Ovary (tissue), 3 donors: ENCODE measurements around the gene LRTM2.

Experiments used
- CTCF ChIP-seq, 3 donors: fragments of 450-650 bp in 2 of 3; fragments of 200-600 bp in 1 of 3; IDR thresholded peaks; one replicate each; pipeline versions ENCODE4 v1.5.1 to v1.8.0; 2016 to 2022; ENCODE audit warnings: antibody characterized with exemption in 3 of 3, mild to moderate bottlenecking in 1 of 3
- POLR2A ChIP-seq: fragments of 450-650 bp; IDR thresholded peaks from one replicate; pipeline ENCODE4 v1.6.1; 2017; ENCODE audit warnings: antibody characterized with exemption, mild to moderate bottlenecking, moderate library complexity
- donor health status: DM: no; HTN: no; CAD: no.

GRCh38 chr12:1878214-1878613 lies 57.8 kb downstream of the LRTM2 start:
- no peak for TF ChIP-seq CTCF (IDR thresholded peaks at IDR 0.05)
- TF ChIP-seq POLR2A = no peak
